A673 (cell line): ENCODE results near the gene LRP1B.

Experiments
- EZH2 ChIP-seq: fragments of 200-600 bp; sonication (generic); IDR thresholded peaks from 2 replicates; pipeline ENCODE4 v1.6.1; 2017; ENCODE audit warnings: borderline replicate concordance, low read depth, mild to moderate bottlenecking, mixed read lengths, antibody characterized with exemption, low read length; ENCODE audit not compliant: poor library complexity, severe bottlenecking
- TF ChIP-seq, protein P1 (sequence below): fragments of 300-800, 200-600 bp; sonication (generic); conservative IDR thresholded peaks from 2 replicates; pipeline ENCODE4 v1.5.1; 2017; ENCODE audit warnings: low read depth, mild to moderate bottlenecking, antibody characterized with exemption, low read length, moderate library complexity, mixed read lengths

DNA sequence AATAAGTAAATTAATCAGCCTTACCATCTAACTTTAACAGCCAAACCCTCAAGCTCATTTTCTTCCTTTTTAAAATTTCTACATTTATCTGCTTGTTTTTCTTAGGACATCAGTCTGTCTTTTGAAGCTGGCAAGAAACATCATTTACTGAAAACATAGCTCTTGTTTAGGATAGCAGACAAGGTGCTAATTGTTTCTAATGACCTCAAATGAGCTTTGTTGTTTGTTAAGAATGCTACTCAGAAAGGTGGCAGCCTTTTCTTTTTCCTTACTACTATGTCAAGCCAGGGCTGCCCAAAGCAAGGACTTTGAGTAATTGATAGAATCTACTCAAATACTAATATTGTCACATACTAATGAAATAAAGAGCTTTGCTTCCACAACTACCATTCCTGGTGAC lies 171.8 kb downstream of the LRP1B start:
- TF ChIP-seq, protein P1, sequence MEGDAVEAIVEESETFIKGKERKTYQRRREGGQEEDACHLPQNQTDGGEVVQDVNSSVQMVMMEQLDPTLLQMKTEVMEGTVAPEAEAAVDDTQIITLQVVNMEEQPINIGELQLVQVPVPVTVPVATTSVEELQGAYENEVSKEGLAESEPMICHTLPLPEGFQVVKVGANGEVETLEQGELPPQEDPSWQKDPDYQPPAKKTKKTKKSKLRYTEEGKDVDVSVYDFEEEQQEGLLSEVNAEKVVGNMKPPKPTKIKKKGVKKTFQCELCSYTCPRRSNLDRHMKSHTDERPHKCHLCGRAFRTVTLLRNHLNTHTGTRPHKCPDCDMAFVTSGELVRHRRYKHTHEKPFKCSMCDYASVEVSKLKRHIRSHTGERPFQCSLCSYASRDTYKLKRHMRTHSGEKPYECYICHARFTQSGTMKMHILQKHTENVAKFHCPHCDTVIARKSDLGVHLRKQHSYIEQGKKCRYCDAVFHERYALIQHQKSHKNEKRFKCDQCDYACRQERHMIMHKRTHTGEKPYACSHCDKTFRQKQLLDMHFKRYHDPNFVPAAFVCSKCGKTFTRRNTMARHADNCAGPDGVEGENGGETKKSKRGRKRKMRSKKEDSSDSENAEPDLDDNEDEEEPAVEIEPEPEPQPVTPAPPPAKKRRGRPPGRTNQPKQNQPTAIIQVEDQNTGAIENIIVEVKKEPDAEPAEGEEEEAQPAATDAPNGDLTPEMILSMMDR: no peak
- TF ChIP-seq EZH2: no peak
